SK-N-SH (cell line): ENCODE measurements around the gene PHF23. TPM values are rescaled to one million over a fixed set of nuclear protein-coding genes. Genes with fewer than 3 reads are reported as not detected.

Experiments
- CTCF ChIA-PET: fragments of 300-600, 350-600 bp; formaldehyde crosslinking; extraction: SDS; loops from one replicate; lab custom pipeline; 2021; lab: Yijun Ruan, JAX
- POLR2A ChIA-PET: fragments of 350-600 bp; sonication (Branson Sonifier 250); formaldehyde crosslinking; extraction: SDS; loops from one replicate; lab custom pipeline; 2020; ENCODE audit warnings: antibody characterized with exemption, inconsistent platforms; lab: Yijun Ruan, JAX
- DNase-seq: peaks from one replicate; pipeline ENCODE4 v3.0.0; 2012
- H2AFZ ChIP-seq: fragments of 200-600 bp; sonication (generic); 2 replicates; pipeline ENCODE4 v1.8.1; 2016; ENCODE audit warnings: antibody characterized with exemption, mild to moderate bottlenecking, low read depth
- H3F3A ChIP-seq: fragments of 200-600 bp; sonication (generic); replicated peaks from 2 replicates; pipeline ENCODE3; 2016; ENCODE audit warnings: antibody characterized with exemption, mild to moderate bottlenecking; ENCODE audit not compliant: insufficient read depth
- H3K27ac ChIP-seq, 2 experiments: fragments of 200-500 bp in 1 of 2; fragments of 200-600 bp in 1 of 2; sonication (Bioruptor generic) in 1 of 2; sonication (generic), shearing (Covaris generic) in 1 of 2; 2 replicates each; pipeline versions ENCODE4 v1.5.1 to v1.6.1; 2014 to 2016; ENCODE audit warnings: low read depth in 2 of 2, inconsistent platforms in 1 of 2, low read length in 1 of 2, mild to moderate bottlenecking in 1 of 2, mixed read lengths in 1 of 2
- H3K27me3 ChIP-seq: fragments of 200-600 bp; sonication (generic), shearing (Covaris generic); 2 replicates; pipeline ENCODE4 v1.6.1; 2016; ENCODE audit warnings: mixed run types; ENCODE audit not compliant: insufficient read depth
- H3K36me3 ChIP-seq, 2 experiments: fragments of 200-500 bp in 1 of 2; fragments of 200-600 bp in 1 of 2; sonication (Bioruptor generic) in 1 of 2; sonication (generic) in 1 of 2; replicated peaks in 1 of 2; 2 replicates each; pipeline versions ENCODE3 to v1.5.1; 2014 to 2016; ENCODE audit warnings: low read length in 1 of 2, mild to moderate bottlenecking in 1 of 2; ENCODE audit not compliant: insufficient read depth in 2 of 2, control insufficient read depth in 1 of 2
- H3K4me1 ChIP-seq, 2 experiments: fragments of 200-500 bp in 1 of 2; fragments of 200-600 bp in 1 of 2; sonication (Bioruptor generic) in 1 of 2; sonication (generic), shearing (Covaris generic) in 1 of 2; 2 replicates each; pipeline versions ENCODE4 v1.5.1 to v1.6.1; 2014 to 2016; ENCODE audit warnings: low read depth in 1 of 2, low read length in 1 of 2, mixed run types in 1 of 2; ENCODE audit not compliant: insufficient read depth in 2 of 2, control insufficient read depth in 1 of 2
- H3K4me2 ChIP-seq: fragments of 200-600 bp; sonication (generic), shearing (Covaris generic); 2 replicates; pipeline ENCODE4 v1.6.1; 2017; ENCODE audit warnings: mixed run types
- H3K4me3 ChIP-seq, 2 experiments: fragments of 200-500 bp in 1 of 2; fragments of 200-600 bp in 1 of 2; sonication (Bioruptor generic) in 1 of 2; sonication (generic), shearing (Covaris generic) in 1 of 2; 2 replicates each; pipeline versions ENCODE4 v1.5.1 to v1.8.1; 2014 to 2016; ENCODE audit warnings: low read depth in 2 of 2, inconsistent platforms in 1 of 2, low read length in 1 of 2, mild to moderate bottlenecking in 1 of 2, mixed read lengths in 1 of 2, moderate library complexity in 1 of 2
- H3K79me2 ChIP-seq: fragments of 200-600 bp; sonication (generic); 2 replicates; pipeline ENCODE4 v1.8.1; 2017; ENCODE audit warnings: mild to moderate bottlenecking; ENCODE audit not compliant: insufficient read depth
- H3K9ac ChIP-seq: fragments of 200-600 bp; sonication (generic); 2 replicates; pipeline ENCODE4 v1.6.1; 2017; ENCODE audit warnings: mixed run types
- H3K9me2 ChIP-seq: fragments of 200-600 bp; sonication (generic); 2 replicates; pipeline ENCODE4 v1.6.1; 2017; ENCODE audit warnings: mixed run types
- H3K9me3 ChIP-seq: fragments of 200-600 bp; sonication (generic); 2 replicates; pipeline ENCODE4 v1.6.1; 2017; ENCODE audit warnings: mixed run types, mild to moderate bottlenecking, moderate library complexity
- H4K20me1 ChIP-seq: fragments of 200-600 bp; sonication (generic); 2 replicates; pipeline ENCODE4 v1.6.1; 2017; ENCODE audit warnings: mild to moderate bottlenecking, mixed run types; ENCODE audit not compliant: insufficient read depth
- EP300 ChIP-seq, 2 experiments: IDR thresholded peaks; 2 replicates each; pipeline versions ENCODE4 v1.4.0 to v1.6.1; 2012; ENCODE audit warnings: borderline replicate concordance in 1 of 2, low read depth in 1 of 2, low read length in 1 of 2
- EZH2phosphoT487 ChIP-seq: fragments of 200-600 bp; sonication (generic); IDR thresholded peaks from 2 replicates; pipeline ENCODE4 v1.6.1; 2017; ENCODE audit warnings: low read depth, mixed run types, mild to moderate bottlenecking, antibody characterized with exemption, moderate library complexity, borderline replicate concordance
- FOSL2 ChIP-seq: IDR thresholded peaks from 2 replicates; pipeline ENCODE4 v1.4.0; 2012; ENCODE audit warnings: low read depth, mild to moderate bottlenecking, moderate library complexity, borderline replicate concordance
- FOXJ3 ChIP-seq: sonication (generic); formaldehyde crosslinking; IDR thresholded peaks from 2 replicates; pipeline ENCODE4 v1.5.1; 2020; ENCODE audit warnings: mild to moderate bottlenecking, missing genetic modification reagents
- GABPA ChIP-seq: IDR thresholded peaks from 2 replicates; pipeline ENCODE4 v1.4.0; 2012; ENCODE audit warnings: low read depth, mild to moderate bottlenecking
- GATA2 ChIP-seq: sonication (generic); formaldehyde crosslinking; IDR thresholded peaks from 2 replicates; pipeline ENCODE4 v1.5.0; 2020; ENCODE audit warnings: mild to moderate bottlenecking, missing genetic modification reagents
- IRF3 ChIP-seq: fragments of 150-350 bp; IDR thresholded peaks from 2 replicates; pipeline ENCODE4 v1.6.1; 2016; ENCODE audit warnings: mild to moderate bottlenecking, low read depth, low read length
- JUND ChIP-seq: IDR thresholded peaks from 2 replicates; pipeline ENCODE4 v1.4.0; 2012
- MAX ChIP-seq: IDR thresholded peaks from 2 replicates; pipeline ENCODE4 v1.4.0; 2012; ENCODE audit warnings: low read depth
- MEF2A ChIP-seq: IDR thresholded peaks from 2 replicates; pipeline ENCODE4 v1.4.0; 2012; ENCODE audit warnings: low read depth, borderline replicate concordance
- NFIC ChIP-seq: IDR thresholded peaks from 2 replicates; pipeline ENCODE4 v1.4.0; 2012; ENCODE audit warnings: borderline replicate concordance
- PBX3 ChIP-seq: IDR thresholded peaks from 2 replicates; pipeline ENCODE4; 2012
- POLR2AphosphoS5 ChIP-seq: IDR thresholded peaks from 2 replicates; pipeline ENCODE4 v1.6.1; 2012; ENCODE audit warnings: low read depth, low read length
- RAD21 ChIP-seq: IDR thresholded peaks from 2 replicates; pipeline ENCODE4 v1.6.1; 2012; ENCODE audit warnings: mild to moderate bottlenecking, low read length
- RFX5 ChIP-seq: IDR thresholded peaks from 2 replicates; pipeline ENCODE4 v1.6.1; 2012; ENCODE audit warnings: mild to moderate bottlenecking, improper control_type of control experiment, low read length
- SMC3 ChIP-seq: IDR thresholded peaks from 2 replicates; pipeline ENCODE4 v1.6.1; 2012; ENCODE audit warnings: low read depth, low read length, improper control_type of control experiment
- TAF1 ChIP-seq: IDR thresholded peaks from 2 replicates; pipeline ENCODE4 v1.6.1; 2012; ENCODE audit warnings: low read depth, mild to moderate bottlenecking, low read length, moderate library complexity, borderline replicate concordance
- TCF12 ChIP-seq: IDR thresholded peaks from 2 replicates; pipeline ENCODE4 v1.4.0; 2012
- TEAD4 ChIP-seq: IDR thresholded peaks from 2 replicates; pipeline ENCODE4 v1.4.0; 2012; ENCODE audit warnings: mild to moderate bottlenecking, borderline replicate concordance; ENCODE audit not compliant: insufficient read depth
- USF1 ChIP-seq: IDR thresholded peaks from 2 replicates; pipeline ENCODE4 v1.4.0; 2012; ENCODE audit warnings: low read depth, borderline replicate concordance
- ZBTB33 ChIP-seq: IDR thresholded peaks from 2 replicates; pipeline ENCODE4 v1.4.0; 2012; ENCODE audit warnings: low read depth, borderline replicate concordance
- whole genome bisulfite sequencing: methylation state at CpG from one replicate; pipeline ENCODE4 v1.1.6; 2017; ENCODE audit warnings: low lambda C conversion rate; 5-methylcytosine and 5-hydroxymethylcytosine counted together
- polyA plus RNA-seq, 3 experiments: library from polyadenylated mRNA; depleted of rRNA; stranded (reverse); fragments of >200 nt; gene quantifications; 2 replicates each; pipeline ENCODE4 v1.2.3, GENCODE V29; 2012

PHF23 gene
- polyA plus RNA-seq, 1 of the 3 experiments (the other 2 are of a cell fraction), result 53.3 TPM

GRCh38 chr17:7234083-7234951 lies 4.9 kb downstream of the PHF23 start, which contains the start of gene DVL2 (continued):
- TF ChIP-seq TCF12, result no peak
- peak; percentile 3; the same call in 1 of the 2 replicates for TF ChIP-seq SMC3
- peak; percentile 66 for TF ChIP-seq JUND
- peak; percentile 90 for TF ChIP-seq ZBTB33
- TF ChIP-seq USF1, result peak; percentile 99
- peak in 1 of 2 experiments; percentile 41; a peak in 1 of 4 replicates for TF ChIP-seq EP300 (IDR thresholded peaks at IDR 0.05; ENCODE audit: borderline replicate concordance in 1 of 2, low read depth in 1 of 2, low read length in 1 of 2)
- no peak for TF ChIP-seq GABPA
- no peak; the same call in 1 of the 2 replicates for TF ChIP-seq FOXJ3 (CRISPR knock-in tag)

GRCh38 chr17:7233701-7234082 lies 5.6 kb downstream of the PHF23 start:
- Histone ChIP-seq H3K4me1 (peaks cover 31 to 34% of the 10 kb centered on the region in 2 experiments), H3K27me3 (no peaks in the 10 kb centered on the region), H3K9ac (peak overlapping the region; percentile 89), H3K4me2 (peak overlapping the region; percentile 81), H2AFZ (peak overlapping the region; percentile 13; the same call in 1 of the 2 replicates), H3K4me3 (peak overlapping the region; percentile 86 to 89), H4K20me1 (peaks cover 36% of the 10 kb centered on the region), H3K79me2 (peaks cover 84% of the 10 kb centered on the region), H3F3A (peaks cover 34% of the 10 kb centered on the region), H3K9me2 (no peaks in the 10 kb centered on the region)
- POLR2A ChIA-PET, result interaction anchor here (0.7 to 1.9 kb wide), 8 partner anchors 8 to 63 kb away, joined by 3 to 27 read pairs (median 4); partner anchors contain the start of genes ACADVL, DLG4 and GABARAP
- no peak for DNase-seq
- WGBS, result 4% methylated on average over 9 of the region's 9 CpGs
- TF ChIP-seq MEF2A (no peak), RFX5 (no peak), TEAD4 (no peak), POLR2AphosphoS5 (no peak), GATA2 (no peak), IRF3 (no peak), MAX (no peak), NFIC (no peak), RAD21 (no peak), PBX3 (no peak), TAF1 (no peak), EZH2phosphoT487 (no peak), FOSL2 (no peak), TCF12 (no peak)
- TF ChIP-seq, all 33 proteins: peak for 0
- Histone ChIP-seq H3K36me3 (peaks cover 38 to 48% of the 10 kb centered on the region in 2 experiments), H3K27ac (peak overlapping the region; percentile 82 to 94), H3K9me3 (no peaks in the 10 kb centered on the region)
- CTCF ChIA-PET, result interaction anchor here (0.7 to 6.5 kb wide), 4 partner anchors 14 to 212 kb away, joined by 3 to 44 read pairs (median 20); partner anchors contain the start of genes ACADVL and DLG4
